Measurements from ENCODE around the gene CFAP97.
"Not testable (repeated sequence)": the region's sequence is repeated elsewhere in the genome, so short reads cannot be mapped to it uniquely, and the experiment has no call there.

CFAP97 gene

DNA sequence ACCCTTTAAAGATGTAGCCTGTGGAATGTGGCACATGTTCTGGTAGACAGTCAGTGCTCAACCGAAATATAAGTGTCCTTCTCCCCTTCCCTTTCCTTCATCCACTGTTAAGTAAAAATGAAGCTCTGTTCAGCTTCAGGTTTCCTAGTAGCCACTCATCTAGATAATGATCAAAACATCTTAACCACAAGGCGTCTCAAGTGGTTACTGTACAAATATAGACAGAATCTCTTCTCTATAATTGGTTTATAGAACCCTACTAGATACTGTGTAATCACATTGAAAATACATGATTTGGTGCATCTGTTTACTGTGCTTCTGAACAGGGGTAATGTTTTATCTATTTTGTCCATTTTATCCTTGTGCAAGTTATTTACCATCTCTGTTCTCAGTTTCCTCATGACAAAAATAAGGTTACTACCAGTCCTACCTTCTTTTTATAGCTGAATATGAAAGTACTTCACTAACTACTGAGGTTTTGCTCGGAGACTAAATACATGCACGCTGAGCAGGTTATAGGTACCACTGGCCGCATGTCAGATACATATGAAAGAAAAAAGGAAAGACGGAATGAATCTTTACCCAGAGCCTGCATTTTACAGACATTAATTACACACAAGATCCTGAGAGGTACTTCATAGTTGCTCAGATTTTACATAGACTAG is 81.0 kb downstream of the CFAP97 start:
- H3K4me3 ChIP-seq (ENCODE audit: low read depth, low read length) = no peak overlapping the region
- TF ChIP-seq, protein P1, sequence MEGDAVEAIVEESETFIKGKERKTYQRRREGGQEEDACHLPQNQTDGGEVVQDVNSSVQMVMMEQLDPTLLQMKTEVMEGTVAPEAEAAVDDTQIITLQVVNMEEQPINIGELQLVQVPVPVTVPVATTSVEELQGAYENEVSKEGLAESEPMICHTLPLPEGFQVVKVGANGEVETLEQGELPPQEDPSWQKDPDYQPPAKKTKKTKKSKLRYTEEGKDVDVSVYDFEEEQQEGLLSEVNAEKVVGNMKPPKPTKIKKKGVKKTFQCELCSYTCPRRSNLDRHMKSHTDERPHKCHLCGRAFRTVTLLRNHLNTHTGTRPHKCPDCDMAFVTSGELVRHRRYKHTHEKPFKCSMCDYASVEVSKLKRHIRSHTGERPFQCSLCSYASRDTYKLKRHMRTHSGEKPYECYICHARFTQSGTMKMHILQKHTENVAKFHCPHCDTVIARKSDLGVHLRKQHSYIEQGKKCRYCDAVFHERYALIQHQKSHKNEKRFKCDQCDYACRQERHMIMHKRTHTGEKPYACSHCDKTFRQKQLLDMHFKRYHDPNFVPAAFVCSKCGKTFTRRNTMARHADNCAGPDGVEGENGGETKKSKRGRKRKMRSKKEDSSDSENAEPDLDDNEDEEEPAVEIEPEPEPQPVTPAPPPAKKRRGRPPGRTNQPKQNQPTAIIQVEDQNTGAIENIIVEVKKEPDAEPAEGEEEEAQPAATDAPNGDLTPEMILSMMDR (IDR thresholded peaks at IDR 0.05; ENCODE audit: borderline replicate concordance, insufficient read depth, low read depth, low read length) = no peak

DNA sequence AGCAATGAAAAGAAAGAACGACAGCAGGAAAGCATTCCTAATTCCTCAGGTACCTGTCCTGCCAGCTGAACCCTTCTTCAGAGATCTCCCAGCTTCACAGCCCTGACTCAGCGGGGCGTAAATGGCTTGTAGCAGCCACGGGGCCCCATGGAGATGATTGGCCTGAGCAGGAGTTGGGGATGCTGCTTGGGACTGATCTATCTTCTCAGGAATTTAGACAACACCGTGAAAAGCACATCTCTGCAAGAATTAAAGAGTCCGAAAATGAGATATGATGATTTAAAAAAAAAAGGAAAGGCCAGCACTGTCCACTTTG is 83.2 kb downstream of the CFAP97 start:
- no peak overlapping the region for H3K4me3 ChIP-seq (ENCODE audit: low read depth, low read length)
- TF ChIP-seq, protein P1 (IDR thresholded peaks at IDR 0.05; ENCODE audit: borderline replicate concordance, insufficient read depth, low read depth, low read length) = no peak

DNA sequence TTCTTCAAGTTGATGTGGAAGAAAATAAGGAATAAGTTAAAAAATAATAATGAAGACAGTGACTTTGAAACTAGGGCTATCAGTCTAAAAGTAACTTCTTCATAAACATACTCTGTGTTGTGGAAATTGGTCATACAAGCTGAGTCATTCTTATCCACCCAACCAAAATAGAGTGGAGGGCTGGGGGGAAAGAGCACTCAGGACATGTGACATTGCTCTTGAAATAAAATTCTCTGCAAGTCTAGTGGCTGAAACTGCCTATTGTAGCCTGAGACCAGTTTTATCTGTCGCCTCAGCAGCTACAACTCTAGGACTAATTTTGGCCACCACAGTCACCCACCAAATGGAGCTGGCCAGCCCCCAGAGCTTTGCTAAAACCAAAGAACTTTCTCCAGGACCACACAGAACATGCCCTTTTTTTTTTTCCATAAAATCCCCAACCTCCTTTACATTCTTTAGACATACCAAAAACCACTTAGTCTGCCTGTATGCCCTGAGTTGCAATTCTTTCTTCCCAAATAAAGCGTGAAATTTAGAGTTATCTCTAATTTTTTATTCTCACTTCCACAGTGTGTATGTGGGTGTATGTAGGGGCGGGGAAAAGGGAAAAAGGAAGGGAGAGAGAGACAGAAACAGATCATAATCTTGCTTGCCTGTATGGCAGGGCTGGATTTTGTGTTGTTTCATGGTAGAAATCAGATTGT is 83.7 kb downstream of the CFAP97 start:
- no peak overlapping the region for H3K4me3 ChIP-seq (ENCODE audit: low read depth, low read length)
- TF ChIP-seq, protein P1 (IDR thresholded peaks at IDR 0.05; ENCODE audit: borderline replicate concordance, insufficient read depth, low read depth, low read length) = no peak

DNA sequence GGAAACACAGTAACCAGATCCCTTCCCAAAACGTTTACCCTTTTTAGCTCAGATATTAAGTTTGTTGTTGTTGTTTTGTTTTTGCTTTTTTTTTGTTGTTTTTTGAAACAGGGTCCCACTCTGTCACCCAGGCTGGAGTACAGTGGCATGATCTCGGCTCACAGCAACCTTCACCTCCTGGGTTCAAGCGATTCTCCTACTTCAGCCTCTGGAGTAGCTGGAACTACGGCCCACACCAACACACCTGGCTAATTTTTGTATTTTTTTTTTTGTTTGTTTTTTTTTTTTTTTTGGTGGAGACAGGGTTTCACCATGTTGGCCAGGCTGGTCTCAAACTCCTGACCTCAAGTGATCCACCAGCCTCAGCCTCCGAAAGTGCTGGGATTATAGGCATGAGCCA is 84.3 kb downstream of the CFAP97 start:
- H3K4me3 ChIP-seq (ENCODE audit: low read depth, low read length) = not testable (repeated sequence)

DNA sequence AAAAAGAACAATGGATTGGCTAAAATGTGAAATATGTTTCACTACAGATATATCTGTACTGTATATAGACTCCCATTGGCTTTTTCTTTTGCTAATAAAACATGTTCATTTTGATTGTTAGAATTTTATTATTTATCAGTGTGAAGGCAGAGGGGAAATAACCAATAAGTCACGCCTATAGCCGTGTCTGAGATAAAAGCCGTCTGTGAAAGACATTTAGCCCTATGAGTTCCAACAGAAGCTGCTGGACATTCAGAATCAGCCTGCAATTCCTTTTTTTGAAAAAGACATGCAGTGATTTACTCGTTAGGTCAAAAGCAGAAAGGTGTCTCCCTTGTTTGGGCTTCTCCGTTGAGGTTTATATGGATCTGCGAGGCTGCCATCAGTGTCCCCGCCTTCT is 84.9 kb downstream of the CFAP97 start:
- H3K4me3 ChIP-seq (ENCODE audit: low read depth, low read length) = no peak overlapping the region
- TF ChIP-seq, protein P1 (IDR thresholded peaks at IDR 0.05; ENCODE audit: borderline replicate concordance, insufficient read depth, low read depth, low read length) = no peak

DNA sequence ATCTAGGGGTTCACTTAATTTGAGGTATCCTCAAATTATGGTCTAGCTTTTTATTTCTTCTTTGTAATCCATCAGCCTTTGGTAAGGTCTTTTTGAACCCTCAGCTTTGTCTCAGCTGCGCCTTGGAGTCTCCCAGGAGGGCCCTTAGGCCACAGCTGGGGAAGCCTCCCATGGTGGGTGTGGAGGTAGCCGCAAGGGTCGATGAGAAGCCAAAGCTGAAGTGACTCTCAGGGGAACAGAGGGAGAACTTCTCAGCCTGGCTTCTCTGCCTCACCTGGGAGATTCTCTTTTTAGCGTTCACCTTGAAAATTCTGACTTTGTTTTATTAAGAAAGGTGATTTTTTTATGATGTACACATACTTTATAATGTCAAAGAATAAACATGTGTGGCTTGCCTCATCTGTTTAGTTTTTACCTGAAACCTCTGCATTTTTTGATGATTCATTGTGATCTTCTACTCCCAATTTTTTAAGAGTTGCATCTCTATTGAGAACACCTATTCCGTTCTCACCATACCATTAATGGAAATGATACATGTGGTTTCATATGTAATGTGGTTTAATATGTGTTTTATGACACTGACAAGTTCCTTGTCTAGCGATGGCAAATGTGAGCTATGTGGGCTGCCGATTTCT is 86.4 kb downstream of the CFAP97 start:
- H3K4me3 ChIP-seq (ENCODE audit: low read depth, low read length) = no peak overlapping the region

DNA sequence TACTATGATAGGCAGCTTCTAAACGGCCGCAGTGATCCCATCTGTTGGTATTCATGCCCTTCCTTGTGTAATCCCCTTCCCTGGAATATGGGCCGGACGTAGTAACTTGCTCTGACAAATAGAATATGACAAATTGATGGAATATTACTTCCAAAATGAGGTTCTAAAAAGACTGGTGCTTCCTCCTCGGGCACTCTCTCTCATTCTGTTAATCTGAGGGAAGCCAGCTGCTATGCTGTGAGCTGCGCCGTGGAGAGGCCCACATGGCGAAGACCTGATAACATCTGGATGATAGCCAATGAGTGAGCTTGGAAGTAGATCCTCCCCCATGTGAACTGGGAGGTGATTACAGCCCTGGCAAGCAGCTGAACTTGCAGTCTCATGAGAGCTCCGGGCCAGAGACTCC is 88.0 kb downstream of the CFAP97 start:
- TF ChIP-seq, protein P1 (IDR thresholded peaks at IDR 0.05; ENCODE audit: borderline replicate concordance, insufficient read depth, low read depth, low read length) = no peak
- no peak overlapping the region for H3K4me3 ChIP-seq (ENCODE audit: low read depth, low read length)

More for the DNA sequence above, 86.4 kb downstream of the CFAP97 start:
- TF ChIP-seq, protein P1 (IDR thresholded peaks at IDR 0.05; ENCODE audit: borderline replicate concordance, insufficient read depth, low read depth, low read length) = no peak

All from GM12875 (cell line).